Neural progenitor cell (in vitro differentiated cells): ENCODE results near the gene COL17A1.

Experiments
- CTCF ChIP-seq: fragments of 200-600 bp; sonication (generic); IDR thresholded peaks from 2 replicates; pipeline ENCODE4 v1.5.1; 2017; ENCODE audit warnings: antibody characterized with exemption, mild to moderate bottlenecking
- EZH2phosphoT487 ChIP-seq: fragments of 200-600 bp; sonication (generic); IDR thresholded peaks from 2 replicates; pipeline ENCODE4 v1.6.1; 2017; ENCODE audit warnings: antibody characterized with exemption

- TF ChIP-seq CTCF (no peak), EZH2phosphoT487 (no peak)
Observed at GRCh38 chr10:104029521-104029860, 56.2 kb downstream of the COL17A1 start.
